ENCODE data around the gene EPB41L2.

DNA sequence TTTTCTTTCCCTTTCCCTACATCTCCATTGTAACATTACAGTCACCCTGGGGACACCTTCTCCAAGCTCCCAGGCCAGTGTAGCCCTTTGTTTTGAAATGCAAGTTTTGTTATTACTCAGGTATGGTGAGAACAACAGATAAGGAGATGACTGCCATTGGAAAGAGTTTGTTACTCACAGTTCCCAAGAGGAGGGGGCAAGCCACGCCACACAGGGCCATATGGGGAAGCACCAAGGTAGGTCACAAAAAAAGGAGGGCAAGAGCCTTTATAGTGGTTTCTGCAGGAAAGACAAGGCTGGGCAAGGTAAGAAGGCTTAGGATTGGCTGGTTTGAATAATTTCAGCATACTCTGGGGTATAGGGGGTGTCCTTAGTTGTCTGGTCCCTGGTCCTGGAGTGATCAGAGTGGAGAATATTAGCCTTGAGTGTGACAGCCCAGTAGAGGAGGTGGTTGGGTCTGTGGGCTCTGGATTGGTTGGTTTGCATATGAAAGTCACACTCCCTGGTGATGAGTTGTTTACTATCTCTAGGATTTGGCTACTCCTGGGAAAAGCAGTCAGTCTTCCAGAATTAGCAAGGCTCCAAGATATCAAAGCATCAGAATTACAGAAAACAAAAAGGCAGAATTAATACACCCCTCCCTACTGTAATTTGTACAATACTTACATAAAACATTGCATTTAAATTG, 268.9 kb downstream of the EPB41L2 start:
- no peak for TF ChIP-seq POLR2A (IDR thresholded peaks at IDR 0.05)
- TF ChIP-seq, protein P1, sequence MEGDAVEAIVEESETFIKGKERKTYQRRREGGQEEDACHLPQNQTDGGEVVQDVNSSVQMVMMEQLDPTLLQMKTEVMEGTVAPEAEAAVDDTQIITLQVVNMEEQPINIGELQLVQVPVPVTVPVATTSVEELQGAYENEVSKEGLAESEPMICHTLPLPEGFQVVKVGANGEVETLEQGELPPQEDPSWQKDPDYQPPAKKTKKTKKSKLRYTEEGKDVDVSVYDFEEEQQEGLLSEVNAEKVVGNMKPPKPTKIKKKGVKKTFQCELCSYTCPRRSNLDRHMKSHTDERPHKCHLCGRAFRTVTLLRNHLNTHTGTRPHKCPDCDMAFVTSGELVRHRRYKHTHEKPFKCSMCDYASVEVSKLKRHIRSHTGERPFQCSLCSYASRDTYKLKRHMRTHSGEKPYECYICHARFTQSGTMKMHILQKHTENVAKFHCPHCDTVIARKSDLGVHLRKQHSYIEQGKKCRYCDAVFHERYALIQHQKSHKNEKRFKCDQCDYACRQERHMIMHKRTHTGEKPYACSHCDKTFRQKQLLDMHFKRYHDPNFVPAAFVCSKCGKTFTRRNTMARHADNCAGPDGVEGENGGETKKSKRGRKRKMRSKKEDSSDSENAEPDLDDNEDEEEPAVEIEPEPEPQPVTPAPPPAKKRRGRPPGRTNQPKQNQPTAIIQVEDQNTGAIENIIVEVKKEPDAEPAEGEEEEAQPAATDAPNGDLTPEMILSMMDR (IDR thresholded peaks at IDR 0.05), result no peak
